ENCODE measurements around the gene LDLRAD4.

GRCh38 chr18:13451213-13451540 lies 232.6 kb downstream of the LDLRAD4 start:
- TF ChIP-seq CTCF (conservative IDR thresholded peaks at IDR 0.05; ENCODE audit: low read depth, low read length) (no peak), EZH2 (IDR thresholded peaks at IDR 0.05; ENCODE audit: low read length, unreplicated experiment) (no peak), EZH2phosphoT487 (IDR thresholded peaks at IDR 0.05; ENCODE audit: borderline replicate concordance, low read length) (no peak)
